Measurements from ENCODE around the gene SOX10.
"Not testable (repeated sequence)": the region's sequence is repeated elsewhere in the genome, so short reads cannot be mapped to it uniquely, and the experiment has no call there.

Gene SOX10

GRCh38 chr22:37954686-37955085, 29.7 kb downstream of the SOX10 start:
- TF ChIP-seq, protein P1, sequence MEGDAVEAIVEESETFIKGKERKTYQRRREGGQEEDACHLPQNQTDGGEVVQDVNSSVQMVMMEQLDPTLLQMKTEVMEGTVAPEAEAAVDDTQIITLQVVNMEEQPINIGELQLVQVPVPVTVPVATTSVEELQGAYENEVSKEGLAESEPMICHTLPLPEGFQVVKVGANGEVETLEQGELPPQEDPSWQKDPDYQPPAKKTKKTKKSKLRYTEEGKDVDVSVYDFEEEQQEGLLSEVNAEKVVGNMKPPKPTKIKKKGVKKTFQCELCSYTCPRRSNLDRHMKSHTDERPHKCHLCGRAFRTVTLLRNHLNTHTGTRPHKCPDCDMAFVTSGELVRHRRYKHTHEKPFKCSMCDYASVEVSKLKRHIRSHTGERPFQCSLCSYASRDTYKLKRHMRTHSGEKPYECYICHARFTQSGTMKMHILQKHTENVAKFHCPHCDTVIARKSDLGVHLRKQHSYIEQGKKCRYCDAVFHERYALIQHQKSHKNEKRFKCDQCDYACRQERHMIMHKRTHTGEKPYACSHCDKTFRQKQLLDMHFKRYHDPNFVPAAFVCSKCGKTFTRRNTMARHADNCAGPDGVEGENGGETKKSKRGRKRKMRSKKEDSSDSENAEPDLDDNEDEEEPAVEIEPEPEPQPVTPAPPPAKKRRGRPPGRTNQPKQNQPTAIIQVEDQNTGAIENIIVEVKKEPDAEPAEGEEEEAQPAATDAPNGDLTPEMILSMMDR (conservative IDR thresholded peaks at IDR 0.05; ENCODE audit: low read length): no peak
- no peak for DNase-seq (ENCODE audit: low read depth)
- H3K4me3 ChIP-seq (ENCODE audit: low read length): peak overlapping the region; percentile 99

- peak; percentile 91 for DNase-seq (ENCODE audit: low read depth)
- TF ChIP-seq, protein P1 (conservative IDR thresholded peaks at IDR 0.05; ENCODE audit: low read length): no peak
- H3K4me3 ChIP-seq (ENCODE audit: low read length): peak within 1 kb of the TSS; percentile 99
Observed at GRCh38 chr22:37953437-37954179, 30.7 kb downstream of the SOX10 start, which contains the start of the genes C22orf23 and POLR2F. TSS of gene C22orf23 (minus strand) at chr22:37953601. CDS start at chr22:37953149, 452 bp downstream. TSS of gene POLR2F (plus strand) at chr22:37953699. CDS start at chr22:37953788, 89 bp downstream.

DNA sequence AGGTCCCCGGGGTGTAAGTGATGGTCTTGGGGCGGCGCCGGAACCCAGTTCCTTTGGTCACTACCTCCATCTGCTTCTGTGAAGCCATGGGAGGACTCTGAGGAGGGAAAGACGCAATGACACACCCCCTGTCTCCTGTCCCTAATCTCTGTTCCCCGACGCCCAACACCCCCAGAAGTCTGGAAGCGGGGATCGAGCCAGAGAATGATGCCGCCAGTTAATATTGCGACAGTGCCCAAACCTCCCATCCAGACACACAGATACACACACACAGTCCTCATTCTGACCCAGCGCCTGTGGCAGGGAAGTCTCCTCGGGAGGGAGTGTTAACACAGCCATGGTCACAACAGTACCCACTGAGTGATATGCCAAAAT, 31.3 kb downstream of the SOX10 start:
- TF ChIP-seq, protein P1 (conservative IDR thresholded peaks at IDR 0.05; ENCODE audit: low read length): no peak
- no peak for DNase-seq (ENCODE audit: low read depth)
- peak overlapping the region; percentile 99 for H3K4me3 ChIP-seq (ENCODE audit: low read length)

DNA sequence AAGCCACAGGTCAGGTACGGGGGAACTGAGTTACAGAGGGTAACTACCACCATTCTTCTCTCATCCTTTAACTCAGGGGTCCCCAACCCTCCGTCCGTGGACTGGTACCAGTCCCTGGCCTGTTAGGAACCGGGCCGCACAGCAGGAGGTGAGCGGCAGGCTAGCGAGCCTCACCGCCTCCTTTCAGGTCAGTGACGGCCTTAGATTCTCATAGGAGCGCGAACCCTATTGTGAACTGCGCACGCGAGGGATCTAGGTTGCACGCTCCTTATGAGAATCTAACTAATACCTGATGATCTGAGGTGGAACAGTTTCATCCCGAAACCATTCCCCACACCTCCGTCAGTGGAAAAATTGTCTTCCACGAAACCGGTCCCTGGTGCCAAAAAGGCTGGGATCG, 31.7 kb downstream of the SOX10 start:
- DNase-seq (ENCODE audit: low read depth): not testable (repeated sequence)
- H3K4me3 ChIP-seq (ENCODE audit: low read length): peak overlapping the region; percentile 99

DNA sequence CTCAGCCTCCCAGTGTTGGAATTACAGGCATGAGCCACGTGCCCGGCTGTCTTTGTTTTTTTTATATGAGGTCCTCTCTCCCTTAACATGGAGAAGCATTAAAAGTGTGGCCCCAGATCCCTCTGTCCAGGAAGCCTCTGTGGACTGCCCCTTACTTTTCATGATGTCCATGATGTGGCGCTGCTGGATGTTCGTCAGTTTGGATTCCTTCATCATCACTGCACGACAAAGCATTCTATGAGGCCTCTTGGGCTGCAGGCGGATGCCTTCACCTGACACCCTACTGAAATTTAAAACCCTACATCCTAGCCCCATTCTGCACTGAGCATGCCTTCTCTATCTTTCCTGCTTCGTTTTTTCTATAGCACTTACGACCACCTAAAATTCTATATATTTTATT, 33.0 kb downstream of the SOX10 start:
- DNase-seq (ENCODE audit: low read depth): no peak
- no peak overlapping the region for H3K4me3 ChIP-seq (ENCODE audit: low read length)
- TF ChIP-seq, protein P1 (conservative IDR thresholded peaks at IDR 0.05; ENCODE audit: low read length): no peak

GRCh38 chr22:37947142-37947795, 37.1 kb downstream of the SOX10 start:
- not testable (repeated sequence) for H3K4me3 ChIP-seq (ENCODE audit: low read length)

DNA sequence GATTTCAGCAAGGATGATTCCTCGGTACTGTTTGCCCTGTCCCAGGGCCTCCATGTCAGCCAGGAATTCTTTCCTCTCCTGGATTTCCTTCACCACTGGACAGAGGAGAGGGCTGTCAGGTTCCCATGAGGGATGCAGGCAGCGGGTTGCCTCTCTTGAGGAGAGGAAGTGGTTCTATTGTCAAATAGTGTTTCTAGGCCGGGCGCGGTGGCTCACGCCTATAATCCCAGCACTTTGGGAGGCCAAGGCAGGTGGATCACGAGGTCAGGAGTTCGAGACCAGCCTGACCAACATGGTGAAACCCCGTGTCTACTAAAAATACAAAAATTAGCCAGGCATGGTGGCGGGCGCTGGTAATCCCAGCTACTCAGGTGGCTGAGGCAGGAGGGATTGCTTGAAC, 39.9 kb downstream of the SOX10 start:
- not testable (repeated sequence) for DNase-seq (ENCODE audit: low read depth); H3K4me3 ChIP-seq (ENCODE audit: low read length)

More at GRCh38 chr22:37947142-37947795, 37.1 kb downstream of the SOX10 start:
- not testable (repeated sequence) for DNase-seq (ENCODE audit: low read depth)

GRCh38 chr22:37943825-37944198, 40.5 kb downstream of the SOX10 start:
- TF ChIP-seq, protein P1 (conservative IDR thresholded peaks at IDR 0.05; ENCODE audit: low read length): no peak
- no peak for DNase-seq (ENCODE audit: low read depth)
- no peak overlapping the region for H3K4me3 ChIP-seq (ENCODE audit: low read length)

Data from AG10803 (cell line).